Right lobe of liver (tissue), 6 donors: Measurements from ENCODE around the gene KCNG3. TPM values are rescaled to one million over a fixed set of nuclear protein-coding genes. Genes with fewer than 3 reads are reported as not detected.

ENCODE experiments used
- ATAC-seq, 4 donors: fragments of 200-7000 bp; cut with Tn5 transposase; one replicate each; pipeline ENCODE4 v1.9.1; 2020; ENCODE audit warnings: mild to moderate bottlenecking in 4 of 4, moderate library complexity in 4 of 4
- DNase-seq, 3 donors: peaks; one replicate each; pipeline ENCODE4 v3.0.0-alpha.2; 2020
- H3K27ac ChIP-seq, 3 donors: fragments of 200-600 bp; one replicate each; pipeline ENCODE4 v1.8.0; 2022
- H3K27me3 ChIP-seq, 2 donors: fragments of 200-600 bp; one replicate each; pipeline ENCODE4 v1.8.0; 2022
- H3K36me3 ChIP-seq, 4 donors: fragments of 200-600 bp; sonication (generic) in 1 of 4; one replicate each; pipeline versions ENCODE4 v1.5.1 to v1.8.0; 2017 to 2022; ENCODE audit warnings: control low read depth in 1 of 4
- H3K4me1 ChIP-seq, 4 donors: fragments of 200-600 bp; sonication (generic) in 1 of 4; one replicate each; pipeline versions ENCODE4 v1.5.1 to v1.8.0; 2017 to 2022; ENCODE audit warnings: control low read depth in 1 of 4
- H3K4me3 ChIP-seq, 3 donors: fragments of 200-600 bp; one replicate each; pipeline ENCODE4 v1.8.0; 2022
- H3K9me3 ChIP-seq, 4 donors: fragments of 200-600 bp; sonication (generic) in 1 of 4; one replicate each; pipeline versions ENCODE4 v1.5.1 to v1.8.0; 2017 to 2022; ENCODE audit warnings: control low read depth in 1 of 4
- POLR2A ChIP-seq: fragments of 450-650 bp; IDR thresholded peaks from one replicate; pipeline ENCODE4 v1.6.1; 2017; ENCODE audit warnings: antibody characterized with exemption, mild to moderate bottlenecking
- WGBS: methylation state at CpG from one replicate; pipeline ENCODE4 v1.1.6; 2018; ENCODE audit warnings: low coverage, low lambda C conversion rate; ENCODE audit not compliant: insufficient coverage; ENCODE audit errors: missing lambda C conversion rate; 5-methylcytosine and 5-hydroxymethylcytosine counted together
- intact Hi-C, 2 donors: fragments of 100-400 bp; cut with DNase I; formaldehyde crosslinking; loops; one replicate each; pipeline versions ENCODE4 v1.11.2 to v1.14.1; 2022
- total RNA-seq, 6 experiments: library from RNA; depleted of rRNA in 2 of 6; stranded (reverse); fragments of >200 nt in 2 of 6; fragmentation: NEBNext Ultra II Directional in 3 of 6; extraction: Animal tissue kit (Norgen Biotek cat#: 25700) in 3 of 6; gene quantifications; one replicate each; pipeline versions ENCODE4 v1.1.0 to v1.2.4, GENCODE V29; 2016 to 2023
- TF ChIP-seq, protein P1 (sequence below), 4 donors: fragments of 200-600 bp in 3 of 4; fragments of 450-650 bp in 1 of 4; IDR thresholded peaks; one replicate each; pipeline versions ENCODE4 v1.5.1 to v1.8.0; 2016 to 2022; ENCODE audit warnings: antibody characterized with exemption in 4 of 4, mild to moderate bottlenecking in 2 of 4
- donor health status: DM: no; HTN: yes; CAD: no.
- donor health status: DM: no; HTN: no; CAD: no.
- donor health status: DM: no; HTN: no; CAD: no.
- donor health status: DM: no; HTN: yes; CAD: no.
- donor health status: DM: no; HTN: yes; CAD: no.

KCNG3 gene
- total RNA-seq, 6 experiments from 2014 or later = 0.06 TPM; not detected in 5

DNA sequence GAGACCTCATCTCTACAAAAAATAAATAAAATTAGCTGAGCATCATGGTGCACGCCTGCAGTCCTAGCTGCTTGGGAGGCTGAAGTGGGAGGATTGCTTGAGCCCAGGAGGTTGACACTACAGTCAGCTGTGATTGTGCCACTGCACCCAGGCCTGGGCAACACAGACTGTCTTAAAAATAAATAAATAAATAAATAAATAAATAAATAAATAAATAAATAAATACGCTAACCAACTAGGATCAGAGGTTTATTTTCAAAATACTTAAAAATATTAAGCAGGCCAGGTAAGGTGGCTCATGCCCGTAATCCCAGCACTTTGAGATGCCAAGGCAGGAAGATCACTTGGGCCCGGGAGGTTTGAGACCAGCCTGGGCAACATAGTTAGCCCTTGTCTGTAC is 63.6 kb downstream of the KCNG3 start:
- DNase-seq = no peak
- 84% methylated on average over 4 of the region's 4 CpGs for WGBS
- no peak for ATAC-seq
- TF ChIP-seq, protein P1, sequence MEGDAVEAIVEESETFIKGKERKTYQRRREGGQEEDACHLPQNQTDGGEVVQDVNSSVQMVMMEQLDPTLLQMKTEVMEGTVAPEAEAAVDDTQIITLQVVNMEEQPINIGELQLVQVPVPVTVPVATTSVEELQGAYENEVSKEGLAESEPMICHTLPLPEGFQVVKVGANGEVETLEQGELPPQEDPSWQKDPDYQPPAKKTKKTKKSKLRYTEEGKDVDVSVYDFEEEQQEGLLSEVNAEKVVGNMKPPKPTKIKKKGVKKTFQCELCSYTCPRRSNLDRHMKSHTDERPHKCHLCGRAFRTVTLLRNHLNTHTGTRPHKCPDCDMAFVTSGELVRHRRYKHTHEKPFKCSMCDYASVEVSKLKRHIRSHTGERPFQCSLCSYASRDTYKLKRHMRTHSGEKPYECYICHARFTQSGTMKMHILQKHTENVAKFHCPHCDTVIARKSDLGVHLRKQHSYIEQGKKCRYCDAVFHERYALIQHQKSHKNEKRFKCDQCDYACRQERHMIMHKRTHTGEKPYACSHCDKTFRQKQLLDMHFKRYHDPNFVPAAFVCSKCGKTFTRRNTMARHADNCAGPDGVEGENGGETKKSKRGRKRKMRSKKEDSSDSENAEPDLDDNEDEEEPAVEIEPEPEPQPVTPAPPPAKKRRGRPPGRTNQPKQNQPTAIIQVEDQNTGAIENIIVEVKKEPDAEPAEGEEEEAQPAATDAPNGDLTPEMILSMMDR (IDR thresholded peaks at IDR 0.05) = no peak
- no peak for TF ChIP-seq POLR2A
- intact Hi-C loops = no loop called here
- H3K27ac ChIP-seq = no peak overlapping the region
- H3K4me1 ChIP-seq = no peaks in the 10 kb centered on the region
- H3K36me3 ChIP-seq = no peaks in the 10 kb centered on the region
- no peaks in the 10 kb centered on the region for H3K27me3 ChIP-seq
- H3K4me3 ChIP-seq = no peak overlapping the region
- H3K9me3 ChIP-seq = no peaks in the 10 kb centered on the region

DNA sequence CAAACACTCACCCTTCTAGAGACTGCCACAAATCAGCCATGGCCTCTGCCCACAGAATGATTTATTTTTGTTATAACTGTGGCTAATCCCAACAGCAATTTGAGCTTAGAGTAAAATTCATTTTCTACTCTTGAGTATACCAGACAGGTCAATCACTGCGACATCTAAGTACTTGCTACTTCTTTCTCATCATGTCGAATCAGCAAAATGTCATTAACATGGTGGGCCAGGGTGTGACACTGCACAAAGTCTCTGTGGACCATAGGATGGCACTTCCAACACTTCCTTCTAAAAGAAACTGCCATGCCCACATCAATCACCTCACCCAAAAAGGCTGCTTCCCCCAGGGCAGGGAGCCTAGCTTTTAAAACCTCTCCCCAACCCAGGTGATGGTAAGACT is 64.4 kb downstream of the KCNG3 start:
- Histone ChIP-seq H3K4me1 (no peaks in the 10 kb centered on the region), H3K9me3 (no peaks in the 10 kb centered on the region), H3K36me3 (no peaks in the 10 kb centered on the region), H3K27me3 (no peaks in the 10 kb centered on the region), H3K27ac (no peak overlapping the region), H3K4me3 (no peak overlapping the region)
- intact Hi-C loops = no loop called here
- ATAC-seq = no peak
- no peak for DNase-seq
- WGBS = 93% methylated on average over 2 of the region's 2 CpGs
- TF ChIP-seq, protein P1 (IDR thresholded peaks at IDR 0.05) = no peak
- no peak for TF ChIP-seq POLR2A

DNA sequence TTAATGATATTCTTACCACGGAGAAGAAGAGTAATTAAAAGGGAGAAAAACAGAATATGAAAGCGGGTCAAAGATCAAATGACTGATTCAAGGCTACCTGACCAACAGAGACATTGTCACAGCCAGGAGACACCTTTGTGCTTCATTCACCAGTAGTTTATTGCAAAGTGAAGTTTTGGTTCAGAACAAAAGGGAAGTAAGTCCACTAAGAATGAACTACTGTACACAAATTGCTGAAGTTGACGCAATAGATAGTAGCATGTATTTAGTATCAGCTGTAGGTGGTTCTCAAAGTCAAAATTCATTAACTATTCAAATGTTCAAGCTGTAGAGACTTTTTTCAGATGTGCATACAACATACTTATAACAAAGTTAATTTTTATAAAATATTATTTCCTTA is 68.1 kb downstream of the KCNG3 start:
- Histone ChIP-seq H3K36me3 (no peaks in the 10 kb centered on the region), H3K27me3 (no peaks in the 10 kb centered on the region), H3K4me1 (no peaks in the 10 kb centered on the region), H3K4me3 (no peak overlapping the region), H3K9me3 (no peaks in the 10 kb centered on the region), H3K27ac (no peak overlapping the region)
- TF ChIP-seq, protein P1 (IDR thresholded peaks at IDR 0.05) = no peak
- no peak for TF ChIP-seq POLR2A
- WGBS = 75% methylated on average over 3 of the region's 3 CpGs
- no peak for ATAC-seq
- no peak for DNase-seq
- intact Hi-C loops = no loop called here

DNA sequence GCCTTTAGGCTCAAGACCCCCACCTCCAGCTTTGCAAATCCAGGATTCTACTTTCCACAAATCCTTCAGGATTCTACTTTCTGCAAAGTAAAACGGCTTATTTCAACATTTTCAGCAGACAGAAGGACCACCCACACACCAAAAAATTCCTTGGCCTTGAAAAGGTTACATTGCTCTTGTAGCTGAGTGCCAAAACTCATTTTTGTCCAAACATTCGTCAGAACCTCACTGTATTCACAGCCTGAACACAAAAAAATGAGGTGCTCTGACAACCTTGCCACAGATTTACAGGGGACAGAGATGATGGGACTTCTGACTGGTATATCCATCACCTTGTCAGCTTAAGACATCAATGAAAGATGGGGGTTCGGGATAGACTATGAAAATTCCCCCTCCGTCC is 69.7 kb downstream of the KCNG3 start:
- TF ChIP-seq, protein P1 (IDR thresholded peaks at IDR 0.05) = no peak
- no peak for TF ChIP-seq POLR2A
- Histone ChIP-seq H3K4me1 (no peaks in the 10 kb centered on the region), H3K4me3 (no peak overlapping the region), H3K27ac (no peak overlapping the region), H3K9me3 (no peaks in the 10 kb centered on the region), H3K36me3 (no peaks in the 10 kb centered on the region), H3K27me3 (no peaks in the 10 kb centered on the region)
- intact Hi-C loops = no loop called here
- ATAC-seq (no peak), DNase-seq (no peak)
- WGBS = 65% methylated on average over 4 of the region's 4 CpGs
